ENCODE data around the gene SRGAP3. TPM values are rescaled to one million over a fixed set of nuclear protein-coding genes. Genes with fewer than 3 reads are reported as not detected.

SRGAP3 gene
- total and polyA plus RNA-seq, 2 experiments from 2014 or later, result 0.89 to 1.7 TPM

- Histone ChIP-seq H3K79me2 (ENCODE audit: insufficient read depth) (no peaks in the 10 kb centered on the region), H2AFZ (no peak overlapping the region), H3K27ac (no peak overlapping the region), H3K4me1 (ENCODE audit: insufficient read depth) (no peaks in the 10 kb centered on the region), H3F3A (ENCODE audit: insufficient read depth) (no peaks in the 10 kb centered on the region), H3K9me2 (ENCODE audit: insufficient read depth) (no peaks in the 10 kb centered on the region), H4K20me1 (ENCODE audit: insufficient read depth) (no peaks in the 10 kb centered on the region), H3K9ac (no peak overlapping the region), H3K27me3 (replicated peaks; ENCODE audit: insufficient read depth) (peaks cover 4% of the 10 kb centered on the region), H3K4me3 (no peak overlapping the region), H3K9me3 (ENCODE audit: low read depth) (no peaks in the 10 kb centered on the region), H3K36me3 (ENCODE audit: low read depth) (no peaks in the 10 kb centered on the region), H3K4me2 (ENCODE audit: unreplicated experiment) (no peak overlapping the region)
- no peak for DNase-seq
- TF ChIP-seq EZH2 (IDR thresholded peaks at IDR 0.05; ENCODE audit: insufficient read depth, poor library complexity, severe bottlenecking), result no peak
- no peak for TF ChIP-seq EZH2phosphoT487 (IDR thresholded peaks at IDR 0.05; ENCODE audit: insufficient read depth, low read depth)
- WGBS, 2 experiments (ENCODE audit: low coverage in 1 of 2, low lambda C conversion rate in 2 of 2, missing lambda C conversion rate in 2 of 2), result 66 to 71% methylated on average over 8 of the region's 8 CpGs
- in situ Hi-C loops (cut with MboI), result no loop called here
Observed at GRCh38 chr3:9233814-9234600, 15.4 kb downstream of the SRGAP3 start.

DNA sequence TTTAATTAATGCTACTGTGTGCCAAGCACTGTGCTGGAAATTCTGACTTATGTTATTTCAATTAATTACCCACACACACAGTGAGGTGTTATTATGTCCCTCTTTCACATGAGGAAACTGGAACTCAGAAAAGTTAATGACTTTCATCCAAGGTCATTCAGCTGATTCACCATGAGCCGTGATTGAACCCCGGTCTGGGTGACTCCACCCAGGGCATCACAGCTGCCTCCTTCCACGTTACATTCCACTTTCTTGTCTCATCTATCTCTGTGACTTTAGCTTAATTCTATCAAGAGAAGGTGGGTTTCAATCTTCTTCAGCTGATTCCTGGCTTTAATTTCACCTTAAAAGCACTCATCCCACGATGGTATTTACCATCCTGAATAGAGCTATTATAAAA is 16.3 kb downstream of the SRGAP3 start:
- Histone ChIP-seq H3K4me2 (ENCODE audit: unreplicated experiment) (no peak overlapping the region), H3K27ac (no peak overlapping the region), H3K4me3 (no peak overlapping the region), H3K4me1 (ENCODE audit: insufficient read depth) (no peaks in the 10 kb centered on the region), H3K9me3 (ENCODE audit: low read depth) (no peaks in the 10 kb centered on the region), H3K9ac (no peak overlapping the region), H3K36me3 (ENCODE audit: low read depth) (no peaks in the 10 kb centered on the region), H3K79me2 (ENCODE audit: insufficient read depth) (no peaks in the 10 kb centered on the region), H4K20me1 (ENCODE audit: insufficient read depth) (no peaks in the 10 kb centered on the region), H3K27me3 (replicated peaks; ENCODE audit: insufficient read depth) (peaks cover 4% of the 10 kb centered on the region), H2AFZ (no peak overlapping the region), H3F3A (ENCODE audit: insufficient read depth) (no peaks in the 10 kb centered on the region), H3K9me2 (ENCODE audit: insufficient read depth) (no peaks in the 10 kb centered on the region)
- in situ Hi-C loops (cut with MboI), result no loop called here
- 63 to 67% methylated on average over 4 of the region's 4 CpGs for WGBS, 2 experiments (ENCODE audit: low coverage in 1 of 2, low lambda C conversion rate in 2 of 2, missing lambda C conversion rate in 2 of 2)
- no peak for TF ChIP-seq EZH2phosphoT487 (IDR thresholded peaks at IDR 0.05; ENCODE audit: insufficient read depth, low read depth)
- TF ChIP-seq EZH2 (IDR thresholded peaks at IDR 0.05; ENCODE audit: insufficient read depth, poor library complexity, severe bottlenecking), result no peak
- no peak for DNase-seq

- in situ Hi-C loops (cut with MboI), result no loop called here
- no peak for TF ChIP-seq EZH2 (IDR thresholded peaks at IDR 0.05; ENCODE audit: insufficient read depth, poor library complexity, severe bottlenecking)
- TF ChIP-seq EZH2phosphoT487 (IDR thresholded peaks at IDR 0.05; ENCODE audit: insufficient read depth, low read depth), result no peak
Observed at GRCh38 chr3:9231937-9232336, 17.5 kb downstream of the SRGAP3 start.

DNA sequence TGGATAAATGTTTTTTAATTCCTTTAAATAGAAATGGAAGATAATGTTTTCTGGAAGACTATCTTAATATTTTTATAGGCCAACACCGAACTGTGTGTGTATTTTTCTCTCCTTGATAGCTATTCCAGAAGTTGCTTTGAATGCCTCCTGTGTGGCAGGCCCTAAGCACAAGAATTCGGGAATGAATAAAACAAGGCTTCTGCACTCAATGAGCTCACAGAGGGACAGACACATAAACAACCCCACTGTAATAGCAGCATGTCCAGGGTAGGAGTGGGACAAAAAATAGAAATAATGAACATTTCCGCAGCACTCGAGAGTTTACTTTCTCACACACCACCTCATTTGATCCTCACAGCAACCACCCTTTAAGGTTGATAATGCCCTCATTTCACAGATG is 18.0 kb downstream of the SRGAP3 start:
- in situ Hi-C loops (cut with MboI), result no loop called here

More at GRCh38 chr3:9231937-9232336, 17.5 kb downstream of the SRGAP3 start:
- no peaks in the 10 kb centered on the region for H3K9me3 ChIP-seq (ENCODE audit: low read depth)
- H3K9ac ChIP-seq, result no peak overlapping the region
- DNase-seq, result no peak
- no peaks in the 10 kb centered on the region for H3K36me3 ChIP-seq (ENCODE audit: low read depth)
- no peak overlapping the region for H2AFZ ChIP-seq
- 72 to 77% methylated on average over 7 of the region's 7 CpGs for WGBS, 2 experiments (ENCODE audit: low coverage in 1 of 2, low lambda C conversion rate in 2 of 2, missing lambda C conversion rate in 2 of 2)
- H3K4me2 ChIP-seq (ENCODE audit: unreplicated experiment), result no peak overlapping the region
- H3F3A ChIP-seq (ENCODE audit: insufficient read depth), result no peaks in the 10 kb centered on the region
- H3K4me1 ChIP-seq (ENCODE audit: insufficient read depth), result no peaks in the 10 kb centered on the region
- no peaks in the 10 kb centered on the region for H4K20me1 ChIP-seq (ENCODE audit: insufficient read depth)
- no peaks in the 10 kb centered on the region for H3K9me2 ChIP-seq (ENCODE audit: insufficient read depth)
- no peak overlapping the region for H3K4me3 ChIP-seq
- H3K27me3 ChIP-seq (replicated peaks; ENCODE audit: insufficient read depth), result peaks cover 4% of the 10 kb centered on the region
- no peaks in the 10 kb centered on the region for H3K79me2 ChIP-seq (ENCODE audit: insufficient read depth)
- no peak overlapping the region for H3K27ac ChIP-seq

More for the DNA sequence above, 18.0 kb downstream of the SRGAP3 start:
- TF ChIP-seq EZH2 (IDR thresholded peaks at IDR 0.05; ENCODE audit: insufficient read depth, poor library complexity, severe bottlenecking) (no peak), EZH2phosphoT487 (IDR thresholded peaks at IDR 0.05; ENCODE audit: insufficient read depth, low read depth) (no peak)
- no peaks in the 10 kb centered on the region for H3K9me3 ChIP-seq (ENCODE audit: low read depth)
- no peak overlapping the region for H2AFZ ChIP-seq
- no peak overlapping the region for H3K9ac ChIP-seq
- H3K27ac ChIP-seq, result no peak overlapping the region
- peaks cover 4% of the 10 kb centered on the region for H3K27me3 ChIP-seq (replicated peaks; ENCODE audit: insufficient read depth)
- no peaks in the 10 kb centered on the region for H3K9me2 ChIP-seq (ENCODE audit: insufficient read depth)
- WGBS, 2 experiments (ENCODE audit: low coverage in 1 of 2, low lambda C conversion rate in 2 of 2, missing lambda C conversion rate in 2 of 2), result 63 to 65% methylated on average over 4 of the region's 4 CpGs
- H3K4me3 ChIP-seq, result no peak overlapping the region
- no peaks in the 10 kb centered on the region for H3K79me2 ChIP-seq (ENCODE audit: insufficient read depth)
- H3K4me2 ChIP-seq (ENCODE audit: unreplicated experiment), result no peak overlapping the region
- no peaks in the 10 kb centered on the region for H3F3A ChIP-seq (ENCODE audit: insufficient read depth)
- no peaks in the 10 kb centered on the region for H3K4me1 ChIP-seq (ENCODE audit: insufficient read depth)
- H3K36me3 ChIP-seq (ENCODE audit: low read depth), result no peaks in the 10 kb centered on the region
- no peaks in the 10 kb centered on the region for H4K20me1 ChIP-seq (ENCODE audit: insufficient read depth)
- DNase-seq, result no peak
